HepG2 (cell line): ENCODE data around the gene RNASE7. TPM values are rescaled to one million over a fixed set of nuclear protein-coding genes. Genes with fewer than 3 reads are reported as not detected.

Experiments used
- BORCS8-MEF2B ChIP-seq: sonication (generic); formaldehyde crosslinking; IDR thresholded peaks from 2 replicates; pipeline ENCODE4 v1.8.0; 2022; ENCODE audit warnings: mild to moderate bottlenecking, missing genetic modification reagents
- HIVEP1 ChIP-seq: sonication (generic); formaldehyde crosslinking; IDR thresholded peaks from 2 replicates; pipeline ENCODE4 v1.4.0; 2020; ENCODE audit warnings: mild to moderate bottlenecking, missing genetic modification reagents
- KAT7 ChIP-seq: IDR thresholded peaks from 2 replicates; pipeline ENCODE4 v1.6.1; 2018; ENCODE audit warnings: borderline replicate concordance, missing compliant biosample characterization
- KLF11 ChIP-seq: IDR thresholded peaks from 2 replicates; pipeline ENCODE4 v1.6.1; 2016; ENCODE audit warnings: missing compliant biosample characterization
- NR1H2 ChIP-seq: sonication (generic); formaldehyde crosslinking; IDR thresholded peaks from 2 replicates; pipeline ENCODE4 v1.8.1; 2022; ENCODE audit warnings: low read depth, missing genetic modification reagents, borderline replicate concordance
- POLR2AphosphoS5 ChIP-seq: IDR thresholded peaks from 2 replicates; pipeline ENCODE4 v1.6.1; 2012; ENCODE audit warnings: low read depth, low read length
- RFX3 ChIP-seq: IDR thresholded peaks from 2 replicates; pipeline ENCODE4 v1.6.1; 2016; ENCODE audit warnings: missing biosample characterization, missing genetic modification reagents
- SP140L ChIP-seq: sonication (generic); formaldehyde crosslinking; IDR thresholded peaks from 2 replicates; pipeline ENCODE4 v1.4.0; 2020; ENCODE audit warnings: missing genetic modification reagents, borderline replicate concordance
- U2AF2 ChIP-seq: fragments of 200-400 bp; formaldehyde crosslinking; IDR thresholded peaks from 2 replicates; pipeline ENCODE4 v1.6.1; 2017; ENCODE audit warnings: low read depth, mild to moderate bottlenecking, low read length
- ZNF3 ChIP-seq: IDR thresholded peaks from 2 replicates; pipeline ENCODE4 v1.7.0; 2017; ENCODE audit warnings: inconsistent platforms
- ZNF619 ChIP-seq: sonication (generic); formaldehyde crosslinking; IDR thresholded peaks from 2 replicates; pipeline ENCODE4 v1.4.0; 2020; ENCODE audit warnings: mild to moderate bottlenecking, missing genetic modification reagents
- ZNF746 ChIP-seq: sonication (generic); formaldehyde crosslinking; IDR thresholded peaks from 2 replicates; pipeline ENCODE4 v1.8.0; 2022; ENCODE audit warnings: mild to moderate bottlenecking, missing genetic modification reagents
- ZNF878 ChIP-seq: sonication (generic); formaldehyde crosslinking; IDR thresholded peaks from 2 replicates; pipeline ENCODE4 v1.8.1; 2023; ENCODE audit warnings: mild to moderate bottlenecking, missing genetic modification reagents, moderate library complexity
- polyA plus RNA-seq, 8 experiments: library from polyadenylated mRNA; depleted of rRNA in 3 of 8; stranded (reverse) in 7 of 8; unstranded in 1 of 8; fragments of >200 nt; fragmentation: Illumina TruSeq in 4 of 8; extraction: Trizol in 4 of 8; gene quantifications; 2 replicates each; pipeline versions ENCODE4 v1.2.1 to v1.2.3, GENCODE V29; 2011 to 2016; ENCODE audit warnings: low read depth in 4 of 8, missing spikeins in 1 of 8, mixed read lengths in 1 of 8; ENCODE audit not compliant: insufficient read depth in 1 of 8
- total RNA-seq, 5 experiments: library from RNA; depleted of rRNA; stranded (reverse); fragments of >200 nt; fragmentation: Illumina TruSeq; extraction: Trizol; gene quantifications; 2 replicates each; pipeline ENCODE4 v1.2.3, GENCODE V29; 2016; ENCODE audit warnings: low read depth in 1 of 5
- TF ChIP-seq, protein P1 (sequence below): sonication (generic); formaldehyde crosslinking; IDR thresholded peaks from one replicate; pipeline ENCODE4 v1.5.1; 2020; ENCODE audit warnings: mild to moderate bottlenecking, missing genetic modification reagents; ENCODE audit errors: not compliant biosample characterization
- TF ChIP-seq, protein P2 (sequence below): sonication (generic); formaldehyde crosslinking; IDR thresholded peaks from 2 replicates; pipeline ENCODE4 v1.4.0; 2020; ENCODE audit warnings: missing genetic modification reagents, mild to moderate bottlenecking, borderline replicate concordance
- TF ChIP-seq, protein P3 (sequence below): sonication (generic); formaldehyde crosslinking; IDR thresholded peaks from 2 replicates; pipeline ENCODE4 v1.4.0; 2020; ENCODE audit warnings: missing genetic modification reagents, borderline replicate concordance

RNASE7 gene
- total and polyA plus RNA-seq, 2 of the 13 experiments (the other 11 are each of a cell fraction or from before 2014, with no cell fraction given) = 0.04 TPM; not detected in 1

DNA sequence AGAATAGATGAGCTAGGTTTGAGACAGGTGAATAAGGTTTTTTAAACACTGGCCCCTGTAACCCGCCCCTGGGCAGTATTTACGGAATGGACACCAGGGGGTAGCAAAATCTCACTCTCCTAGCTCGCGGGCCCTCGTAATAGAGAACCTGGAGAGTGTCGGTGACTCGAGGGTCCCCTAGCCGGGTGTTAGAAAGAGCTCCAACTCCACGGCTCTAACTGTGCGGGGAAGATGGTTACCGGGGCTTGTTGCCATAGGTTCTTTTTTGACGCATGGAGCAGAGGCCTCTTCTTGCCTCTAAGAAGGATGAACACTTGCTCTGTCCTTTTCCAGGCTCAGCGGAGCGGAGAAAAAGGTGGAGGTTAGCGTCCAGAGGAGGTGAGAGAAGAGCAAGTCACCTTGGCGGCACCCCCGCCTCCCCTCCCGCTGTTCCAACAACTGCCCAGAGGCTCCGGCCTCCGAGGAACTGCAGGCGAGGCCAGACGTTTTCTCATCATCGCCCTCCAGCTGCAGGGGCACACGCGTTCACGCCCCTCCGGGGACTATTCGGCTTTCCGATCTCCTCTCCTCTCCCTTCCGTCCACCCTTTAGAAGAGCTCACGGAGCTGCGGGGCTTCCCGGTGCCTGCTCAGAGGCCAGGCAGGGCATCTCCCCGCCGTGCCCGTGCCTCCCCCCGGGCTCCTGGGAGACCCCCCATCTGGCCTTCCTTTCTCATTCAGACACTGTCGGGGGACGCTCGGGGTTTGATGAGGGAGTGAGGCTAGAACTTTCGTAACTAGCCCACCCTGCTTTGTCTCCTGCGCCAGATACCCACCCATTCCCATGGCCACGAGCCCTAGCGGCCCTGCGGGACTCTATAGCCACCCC is 26.6 kb downstream of the RNASE7 start (continued):
- TF ChIP-seq, protein P1, sequence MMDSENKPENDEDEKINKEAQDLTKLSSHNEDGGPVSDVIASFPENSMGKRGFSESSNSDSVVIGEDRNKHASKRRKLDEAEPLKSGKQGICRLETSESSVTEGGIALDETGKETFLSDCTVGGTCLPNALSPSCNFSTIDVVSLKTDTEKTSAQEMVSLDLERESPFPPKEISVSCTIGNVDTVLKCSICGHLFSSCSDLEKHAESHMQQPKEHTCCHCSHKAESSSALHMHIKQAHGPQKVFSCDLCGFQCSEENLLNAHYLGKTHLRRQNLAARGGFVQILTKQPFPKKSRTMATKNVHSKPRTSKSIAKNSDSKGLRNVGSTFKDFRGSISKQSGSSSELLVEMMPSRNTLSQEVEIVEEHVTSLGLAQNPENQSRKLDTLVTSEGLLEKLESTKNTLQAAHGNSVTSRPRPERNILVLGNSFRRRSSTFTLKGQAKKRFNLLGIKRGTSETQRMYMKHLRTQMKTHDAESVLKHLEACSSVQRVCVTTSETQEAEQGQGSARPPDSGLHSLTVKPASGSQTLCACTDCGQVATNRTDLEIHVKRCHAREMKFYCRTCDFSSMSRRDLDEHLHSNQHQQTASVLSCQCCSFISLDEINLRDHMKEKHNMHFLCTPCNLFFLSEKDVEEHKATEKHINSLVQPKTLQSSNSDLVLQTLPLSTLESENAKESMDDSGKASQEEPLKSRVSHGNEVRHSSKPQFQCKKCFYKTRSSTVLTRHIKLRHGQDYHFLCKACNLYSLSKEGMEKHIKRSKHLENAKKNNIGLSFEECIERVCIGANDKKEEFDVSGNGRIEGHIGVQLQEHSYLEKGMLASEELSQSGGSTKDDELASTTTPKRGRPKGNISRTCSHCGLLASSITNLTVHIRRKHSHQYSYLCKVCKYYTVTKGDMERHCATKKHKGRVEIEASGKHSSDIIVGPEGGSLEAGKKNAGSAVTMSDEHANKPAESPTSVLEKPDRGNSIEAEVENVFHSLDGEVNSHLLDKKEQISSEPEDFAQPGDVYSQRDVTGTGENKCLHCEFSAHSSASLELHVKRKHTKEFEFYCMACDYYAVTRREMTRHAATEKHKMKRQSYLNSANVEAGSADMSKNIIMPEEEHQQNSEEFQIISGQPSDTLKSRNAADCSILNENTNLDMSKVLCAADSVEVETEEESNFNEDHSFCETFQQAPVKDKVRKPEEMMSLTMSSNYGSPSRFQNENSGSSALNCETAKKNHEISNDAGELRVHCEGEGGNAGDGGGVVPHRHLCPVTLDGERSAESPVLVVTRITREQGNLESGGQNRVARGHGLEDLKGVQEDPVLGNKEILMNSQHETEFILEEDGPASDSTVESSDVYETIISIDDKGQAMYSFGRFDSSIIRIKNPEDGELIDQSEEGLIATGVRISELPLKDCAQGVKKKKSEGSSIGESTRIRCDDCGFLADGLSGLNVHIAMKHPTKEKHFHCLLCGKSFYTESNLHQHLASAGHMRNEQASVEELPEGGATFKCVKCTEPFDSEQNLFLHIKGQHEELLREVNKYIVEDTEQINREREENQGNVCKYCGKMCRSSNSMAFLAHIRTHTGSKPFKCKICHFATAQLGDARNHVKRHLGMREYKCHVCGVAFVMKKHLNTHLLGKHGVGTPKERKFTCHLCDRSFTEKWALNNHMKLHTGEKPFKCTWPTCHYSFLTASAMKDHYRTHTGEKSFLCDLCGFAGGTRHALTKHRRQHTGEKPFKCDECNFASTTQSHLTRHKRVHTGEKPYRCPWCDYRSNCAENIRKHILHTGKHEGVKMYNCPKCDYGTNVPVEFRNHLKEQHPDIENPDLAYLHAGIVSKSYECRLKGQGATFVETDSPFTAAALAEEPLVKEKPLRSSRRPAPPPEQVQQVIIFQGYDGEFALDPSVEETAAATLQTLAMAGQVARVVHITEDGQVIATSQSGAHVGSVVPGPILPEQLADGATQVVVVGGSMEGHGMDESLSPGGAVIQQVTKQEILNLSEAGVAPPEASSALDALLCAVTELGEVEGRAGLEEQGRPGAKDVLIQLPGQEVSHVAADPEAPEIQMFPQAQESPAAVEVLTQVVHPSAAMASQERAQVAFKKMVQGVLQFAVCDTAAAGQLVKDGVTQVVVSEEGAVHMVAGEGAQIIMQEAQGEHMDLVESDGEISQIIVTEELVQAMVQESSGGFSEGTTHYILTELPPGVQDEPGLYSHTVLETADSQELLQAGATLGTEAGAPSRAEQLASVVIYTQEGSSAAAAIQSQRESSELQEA (CRISPR knock-in tag) = peak; percentile 65
- TF ChIP-seq, protein P2, sequence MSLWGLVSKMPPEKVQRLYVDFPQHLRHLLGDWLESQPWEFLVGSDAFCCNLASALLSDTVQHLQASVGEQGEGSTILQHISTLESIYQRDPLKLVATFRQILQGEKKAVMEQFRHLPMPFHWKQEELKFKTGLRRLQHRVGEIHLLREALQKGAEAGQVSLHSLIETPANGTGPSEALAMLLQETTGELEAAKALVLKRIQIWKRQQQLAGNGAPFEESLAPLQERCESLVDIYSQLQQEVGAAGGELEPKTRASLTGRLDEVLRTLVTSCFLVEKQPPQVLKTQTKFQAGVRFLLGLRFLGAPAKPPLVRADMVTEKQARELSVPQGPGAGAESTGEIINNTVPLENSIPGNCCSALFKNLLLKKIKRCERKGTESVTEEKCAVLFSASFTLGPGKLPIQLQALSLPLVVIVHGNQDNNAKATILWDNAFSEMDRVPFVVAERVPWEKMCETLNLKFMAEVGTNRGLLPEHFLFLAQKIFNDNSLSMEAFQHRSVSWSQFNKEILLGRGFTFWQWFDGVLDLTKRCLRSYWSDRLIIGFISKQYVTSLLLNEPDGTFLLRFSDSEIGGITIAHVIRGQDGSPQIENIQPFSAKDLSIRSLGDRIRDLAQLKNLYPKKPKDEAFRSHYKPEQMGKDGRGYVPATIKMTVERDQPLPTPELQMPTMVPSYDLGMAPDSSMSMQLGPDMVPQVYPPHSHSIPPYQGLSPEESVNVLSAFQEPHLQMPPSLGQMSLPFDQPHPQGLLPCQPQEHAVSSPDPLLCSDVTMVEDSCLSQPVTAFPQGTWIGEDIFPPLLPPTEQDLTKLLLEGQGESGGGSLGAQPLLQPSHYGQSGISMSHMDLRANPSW (CRISPR knock-in tag) = no peak
- TF ChIP-seq ZNF3 (CRISPR knock-in tag) (peak; percentile 34; the same call in 1 of the 2 replicates), HIVEP1 (CRISPR knock-in tag) (no peak), SP140L (CRISPR knock-in tag) (no peak), ZNF746 (CRISPR knock-in tag) (peak; percentile 21; the same call in 1 of the 2 replicates), KLF11 (CRISPR knock-in tag) (peak; percentile 59; the same call in 1 of the 2 replicates), U2AF2 (no peak), POLR2AphosphoS5 (no peak), NR1H2 (CRISPR knock-in tag) (no peak), KAT7 (CRISPR knock-in tag) (no peak; the same call in 1 of the 2 replicates), RFX3 (CRISPR knock-in tag) (no peak), BORCS8-MEF2B (CRISPR knock-in tag) (no peak), ZNF878 (CRISPR knock-in tag) (no peak), ZNF619 (CRISPR knock-in tag) (peak; percentile 76)
- TF ChIP-seq, protein P3, sequence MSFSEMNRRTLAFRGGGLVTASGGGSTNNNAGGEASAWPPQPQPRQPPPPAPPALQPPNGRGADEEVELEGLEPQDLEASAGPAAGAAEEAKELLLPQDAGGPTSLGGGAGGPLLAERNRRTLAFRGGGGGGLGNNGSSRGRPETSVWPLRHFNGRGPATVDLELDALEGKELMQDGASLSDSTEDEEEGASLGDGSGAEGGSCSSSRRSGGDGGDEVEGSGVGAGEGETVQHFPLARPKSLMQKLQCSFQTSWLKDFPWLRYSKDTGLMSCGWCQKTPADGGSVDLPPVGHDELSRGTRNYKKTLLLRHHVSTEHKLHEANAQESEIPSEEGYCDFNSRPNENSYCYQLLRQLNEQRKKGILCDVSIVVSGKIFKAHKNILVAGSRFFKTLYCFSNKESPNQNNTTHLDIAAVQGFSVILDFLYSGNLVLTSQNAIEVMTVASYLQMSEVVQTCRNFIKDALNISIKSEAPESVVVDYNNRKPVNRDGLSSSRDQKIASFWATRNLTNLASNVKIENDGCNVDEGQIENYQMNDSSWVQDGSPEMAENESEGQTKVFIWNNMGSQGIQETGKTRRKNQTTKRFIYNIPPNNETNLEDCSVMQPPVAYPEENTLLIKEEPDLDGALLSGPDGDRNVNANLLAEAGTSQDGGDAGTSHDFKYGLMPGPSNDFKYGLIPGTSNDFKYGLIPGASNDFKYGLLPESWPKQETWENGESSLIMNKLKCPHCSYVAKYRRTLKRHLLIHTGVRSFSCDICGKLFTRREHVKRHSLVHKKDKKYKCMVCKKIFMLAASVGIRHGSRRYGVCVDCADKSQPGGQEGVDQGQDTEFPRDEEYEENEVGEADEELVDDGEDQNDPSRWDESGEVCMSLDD (CRISPR knock-in tag) = no peak
